Fibroblast of skin of back (primary cell): ENCODE data around the gene TCF4.
"Not testable (repeated sequence)": the region's sequence is repeated elsewhere in the genome, so short reads cannot be mapped to it uniquely, and the experiment has no call there.

Experiments used
- DNase-seq: peaks from one replicate; pipeline ENCODE4 v3.0.0-alpha.2; 2013

TCF4 gene

GRCh38 chr18:55473058-55473457, 114.9 kb downstream of the TCF4 start:
- no peak for DNase-seq

GRCh38 chr18:55470826-55471225, 117.2 kb downstream of the TCF4 start:
- DNase-seq: no peak

GRCh38 chr18:55469134-55469533, 118.9 kb downstream of the TCF4 start:
- DNase-seq: not testable (repeated sequence)

GRCh38 chr18:55466789-55467188, 121.2 kb downstream of the TCF4 start:
- no peak for DNase-seq

GRCh38 chr18:55465313-55465712, 122.7 kb downstream of the TCF4 start:
- no peak for DNase-seq

- DNase-seq: no peak
Observed at GRCh38 chr18:55464581-55464980, 123.4 kb downstream of the TCF4 start.

GRCh38 chr18:55462652-55463051, 125.3 kb downstream of the TCF4 start:
- no peak for DNase-seq

GRCh38 chr18:55461848-55462247, 126.1 kb downstream of the TCF4 start:
- no peak for DNase-seq

- DNase-seq: no peak
Observed at GRCh38 chr18:55458456-55459203, 129.4 kb downstream of the TCF4 start.

- no peak for DNase-seq
Observed at GRCh38 chr18:55457028-55457427, 131.0 kb downstream of the TCF4 start.

GRCh38 chr18:55455938-55456337, 132.1 kb downstream of the TCF4 start:
- DNase-seq: no peak

GRCh38 chr18:55453186-55453585, 134.8 kb downstream of the TCF4 start:
- DNase-seq: no peak

GRCh38 chr18:55452123-55452611, 135.8 kb downstream of the TCF4 start:
- no peak for DNase-seq

GRCh38 chr18:55449412-55450140, 138.4 kb downstream of the TCF4 start:
- DNase-seq: no peak

- no peak for DNase-seq
Observed at GRCh38 chr18:55448420-55448819, 139.6 kb downstream of the TCF4 start.

GRCh38 chr18:55447672-55448018, 140.3 kb downstream of the TCF4 start:
- DNase-seq: no peak

GRCh38 chr18:55446996-55447671, 140.9 kb downstream of the TCF4 start:
- DNase-seq: no peak

GRCh38 chr18:55444536-55444935, 143.5 kb downstream of the TCF4 start:
- peak; percentile 57 for DNase-seq

GRCh38 chr18:55443776-55444175, 144.2 kb downstream of the TCF4 start:
- no peak for DNase-seq

- DNase-seq: no peak
Observed at GRCh38 chr18:55442561-55442960, 145.4 kb downstream of the TCF4 start.

- DNase-seq: no peak
Observed at GRCh38 chr18:55440988-55441387, 147.0 kb downstream of the TCF4 start.

- DNase-seq: no peak
Observed at GRCh38 chr18:55439056-55439455, 148.9 kb downstream of the TCF4 start.

GRCh38 chr18:55435592-55435991, 152.4 kb downstream of the TCF4 start:
- peak; percentile 72 for DNase-seq

GRCh38 chr18:55433648-55434047, 154.3 kb downstream of the TCF4 start:
- DNase-seq: no peak
